Prostate gland (tissue), 2 donors: ENCODE results near the gene MTFR2. TPM values are rescaled to one million over a fixed set of nuclear protein-coding genes. Genes with fewer than 3 reads are reported as not detected.

Experiments
- DNase-seq: peaks from one replicate; pipeline ENCODE4 v3.0.0-alpha.2; 2019; ENCODE audit warnings: low spot score
- H3K27ac ChIP-seq, 2 donors: fragments of 200-600 bp; sonication (generic); 2 replicates each; pipeline ENCODE4 v1.5.1; 2017 to 2019
- H3K27me3 ChIP-seq: fragments of 200-600 bp; sonication (generic); replicated peaks from 2 replicates; pipeline ENCODE4 v1.5.1; 2019; ENCODE audit not compliant: insufficient read depth
- H3K36me3 ChIP-seq, 2 donors: fragments of 200-600 bp; sonication (generic); 1 replicate in 1 of 2; 2 replicates in 1 of 2; pipeline versions ENCODE4 v1.5.1 to v1.8.1; 2017 to 2019
- H3K4me1 ChIP-seq: fragments of 200-600 bp; sonication (generic); replicated peaks from 2 replicates; pipeline ENCODE4 v1.5.1; 2019
- H3K4me3 ChIP-seq, 2 donors: fragments of 200-600 bp; sonication (generic); 2 replicates each; pipeline ENCODE4 v1.5.1; 2017 to 2019
- H3K9me3 ChIP-seq: fragments of 200-600 bp; sonication (generic); 2 replicates; pipeline ENCODE4 v1.5.1; 2017
- CTCF ChIP-seq, 4 experiments: fragments of 200-600 bp in 2 of 4; fragments of 450-650 bp in 2 of 4; sonication (generic) in 2 of 4; IDR thresholded peaks; 1 replicate in 3 of 4; 2 replicates in 1 of 4; pipeline ENCODE4 v1.5.1; 2016 to 2019; ENCODE audit warnings: antibody characterized with exemption in 4 of 4, mild to moderate bottlenecking in 2 of 4, moderate library complexity in 2 of 4
- POLR2A ChIP-seq: fragments of 450-650 bp; IDR thresholded peaks from one replicate; pipeline ENCODE4 v1.6.1; 2016; ENCODE audit warnings: antibody characterized with exemption, mild to moderate bottlenecking
- POLR2AphosphoS5 ChIP-seq: sonication (generic); formaldehyde crosslinking; IDR thresholded peaks from one replicate; pipeline ENCODE4 v1.6.1; 2017; ENCODE audit warnings: antibody characterized with exemption
- WGBS: methylation state at CpG from one replicate; pipeline ENCODE4 v1.1.5; 2018; 5-methylcytosine and 5-hydroxymethylcytosine counted together
- intact Hi-C: fragments of 100-400 bp; cut with DNase I; formaldehyde crosslinking; loops from one replicate; pipeline ENCODE4 v1.14.2; 2022
- total RNA-seq, 2 donors: library from RNA; depleted of rRNA; stranded (reverse); fragments of >200 nt; gene quantifications; one replicate each; pipeline ENCODE4 v1.1.0, GENCODE V29; 2016

MTFR2 gene
- total RNA-seq, 2 donors from 2014 or later = 1.1 to 2.9 TPM

GRCh38 chr6:136210398-136211165, 39.5 kb downstream of the MTFR2 start:
- Histone ChIP-seq H3K9me3 (no peaks in the 10 kb centered on the region), H3K27me3 (no peaks in the 10 kb centered on the region), H3K4me1 (no peaks in the 10 kb centered on the region), H3K4me3 (no peak overlapping the region), H3K27ac (no peak overlapping the region), H3K36me3 (no peaks in the 10 kb centered on the region)
- TF ChIP-seq POLR2A = no peak
- TF ChIP-seq POLR2AphosphoS5 = no peak
- no peak for TF ChIP-seq CTCF (IDR thresholded peaks at IDR 0.05)
- 91% methylated on average over 13 of the region's 13 CpGs for WGBS
- DNase-seq = no peak
- intact Hi-C loops = no loop called here

GRCh38 chr6:136209496-136209895, 40.6 kb downstream of the MTFR2 start:
- Histone ChIP-seq H3K36me3 (no peaks in the 10 kb centered on the region), H3K4me3 (no peak overlapping the region), H3K27ac (no peak overlapping the region), H3K4me1 (no peaks in the 10 kb centered on the region), H3K9me3 (no peaks in the 10 kb centered on the region), H3K27me3 (no peaks in the 10 kb centered on the region)
- TF ChIP-seq POLR2AphosphoS5 (no peak), POLR2A (no peak), CTCF (IDR thresholded peaks at IDR 0.05) (no peak)
- DNase-seq = no peak
- 93% methylated on average over 2 of the region's 2 CpGs for WGBS
- intact Hi-C loops = no loop called here

- intact Hi-C loops = no loop called here
- Histone ChIP-seq H3K27ac (no peak overlapping the region), H3K27me3 (no peaks in the 10 kb centered on the region), H3K9me3 (no peaks in the 10 kb centered on the region), H3K36me3 (no peaks in the 10 kb centered on the region), H3K4me1 (no peaks in the 10 kb centered on the region), H3K4me3 (no peak overlapping the region)
- TF ChIP-seq POLR2AphosphoS5 (no peak), POLR2A (no peak), CTCF (IDR thresholded peaks at IDR 0.05) (no peak)
- 91% methylated on average over 4 of the region's 4 CpGs for WGBS
- DNase-seq = no peak
These were observed 41.3 kb downstream of the MTFR2 start for GRCh38 chr6:136208783-136209182.

- WGBS = 76% methylated on average over 5 of the region's 5 CpGs
- no peak overlapping the region for H3K27ac ChIP-seq
- H3K36me3 ChIP-seq = no peaks in the 10 kb centered on the region
- no peak for DNase-seq
- TF ChIP-seq POLR2A = no peak
- no peak for TF ChIP-seq POLR2AphosphoS5
- TF ChIP-seq CTCF (IDR thresholded peaks at IDR 0.05) = no peak
- H3K9me3 ChIP-seq = no peaks in the 10 kb centered on the region
- intact Hi-C loops = no loop called here
- no peaks in the 10 kb centered on the region for H3K4me1 ChIP-seq
- no peak overlapping the region for H3K4me3 ChIP-seq
- no peaks in the 10 kb centered on the region for H3K27me3 ChIP-seq
These were observed 48.4 kb downstream of the MTFR2 start for GRCh38 chr6:136201732-136202131.

GRCh38 chr6:136192902-136193301, 57.2 kb downstream of the MTFR2 start:
- H3K36me3 ChIP-seq = no peaks in the 10 kb centered on the region
- DNase-seq = no peak
- H3K9me3 ChIP-seq = no peaks in the 10 kb centered on the region
- WGBS = 62% methylated on average over 6 of the region's 6 CpGs
- no peaks in the 10 kb centered on the region for H3K27me3 ChIP-seq
- no peaks in the 10 kb centered on the region for H3K4me1 ChIP-seq
- TF ChIP-seq POLR2AphosphoS5 = no peak
- intact Hi-C loops = no loop called here
- no peak overlapping the region for H3K27ac ChIP-seq
- no peak overlapping the region for H3K4me3 ChIP-seq
